NCI-H1694 (cell line): ENCODE data around the gene CDC42EP1.

ENCODE experiments used
- DNase-seq: peaks from one replicate; lab custom pipeline; 2025; lab: John Stamatoyannopoulos, UW

CDC42EP1 gene

GRCh38 chr22:37610480-37611129 lies 50.3 kb downstream of the CDC42EP1 start:
- DNase-seq = no peak

GRCh38 chr22:37611207-37611606 lies 50.9 kb downstream of the CDC42EP1 start:
- no peak for DNase-seq

- DNase-seq = no peak
Measured at GRCh38 chr22:37616201-37617083, 56.2 kb downstream of the CDC42EP1 start.

GRCh38 chr22:37617431-37617830 lies 57.2 kb downstream of the CDC42EP1 start:
- DNase-seq = no peak

- DNase-seq = no peak
Measured at GRCh38 chr22:37618072-37618656, 57.9 kb downstream of the CDC42EP1 start.

GRCh38 chr22:37618674-37619073 lies 58.4 kb downstream of the CDC42EP1 start:
- no peak for DNase-seq
